Bronchus fibroblast of lung (primary cell): ENCODE data around the gene RAB6D. TPM values are rescaled to one million over a fixed set of nuclear protein-coding genes. Genes with fewer than 3 reads are reported as not detected.

Source experiments
- total RNA-seq: library from RNA; depleted of rRNA; stranded (reverse); fragments of >200 nt; gene quantifications from 2 replicates; pipeline ENCODE4 v1.2.3, GENCODE V29; 2015

RAB6D gene
- not detected in 2 replicates for total RNA-seq

DNA sequence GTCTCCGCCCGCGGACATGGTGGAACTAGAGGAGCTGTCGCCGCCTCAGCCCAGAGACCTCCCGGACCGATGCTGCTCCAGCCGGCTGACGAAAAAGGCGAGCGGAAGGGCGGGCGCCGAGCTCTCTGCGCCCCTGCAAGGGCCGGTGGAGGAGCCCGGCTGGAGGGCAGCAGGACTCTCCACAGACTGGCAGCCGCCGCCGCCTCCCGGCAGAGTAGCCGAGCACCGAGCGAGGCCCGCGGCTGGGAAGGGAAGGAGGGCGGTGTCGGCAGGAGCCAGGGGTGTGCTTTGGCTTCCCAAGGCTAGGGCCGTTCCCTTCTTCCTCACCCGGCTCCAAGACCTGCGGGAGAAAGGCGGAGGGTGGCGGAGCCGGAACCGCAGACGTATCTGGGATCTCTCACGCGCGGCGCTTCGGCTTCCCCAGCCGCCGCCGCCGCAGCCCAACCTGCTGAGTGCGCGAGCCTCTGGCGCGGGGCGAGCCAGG is at the start of gene RAB6D:
Gene RAB6D (minus strand): TSS at position 466 of the 484 bp plus-strand sequence. CDS start 448 bp downstream, at position 18.

Other genes starting within 250 kb of the RAB6D start
- not detected in 2 replicates for gene POTEE, start 154.6 kb downstream of the RAB6D start, total RNA-seq
- not detected in 2 replicates for gene TUBA3D, start 112.0 kb upstream of the RAB6D start, total RNA-seq
- 204 and 216 TPM in 2 replicates for gene MZT2A, start 128.2 kb upstream of the RAB6D start, total RNA-seq
- 14.6 and 15.5 TPM in 2 replicates for gene CCDC74A, start 163.7 kb upstream of the RAB6D start, total RNA-seq